HEK293 (cell line): ENCODE data around the gene PSTPIP1.

Experiments
- CTCF ChIP-seq: fragments of 450-650 bp; formaldehyde crosslinking; IDR thresholded peaks from 2 replicates; pipeline ENCODE4 v1.5.1; 2016; ENCODE audit warnings: missing biosample characterization, missing genetic modification characterization
- HOXA7 ChIP-seq: sonication (generic); formaldehyde crosslinking; IDR thresholded peaks from 2 replicates; pipeline ENCODE4 v1.8.1; 2022; ENCODE audit warnings: missing genetic modification reagents, borderline replicate concordance
- REST ChIP-seq: fragments of 450-650 bp; formaldehyde crosslinking; IDR thresholded peaks from 2 replicates; pipeline ENCODE4 v1.5.1; 2016; ENCODE audit warnings: missing biosample characterization, missing genetic modification characterization
- ZFP41 ChIP-seq: fragments of 450-650 bp; formaldehyde crosslinking; IDR thresholded peaks from 2 replicates; pipeline ENCODE4 v1.5.1; 2016; ENCODE audit warnings: missing biosample characterization, missing genetic modification characterization, borderline replicate concordance
- ZNF174 ChIP-seq: fragments of 450-650 bp; formaldehyde crosslinking; IDR thresholded peaks from 2 replicates; pipeline ENCODE4 v1.5.0; 2017; ENCODE audit warnings: missing biosample characterization, mild to moderate bottlenecking, missing genetic modification characterization
- ZNF423 ChIP-seq: fragments of 450-650 bp; formaldehyde crosslinking; IDR thresholded peaks from 2 replicates; pipeline ENCODE4 v1.5.1; 2016; ENCODE audit warnings: missing biosample characterization, missing genetic modification characterization
- ZNF660 ChIP-seq: fragments of 450-650 bp; IDR thresholded peaks from 2 replicates; pipeline ENCODE4 v1.5.1; 2018; ENCODE audit warnings: missing biosample characterization, mild to moderate bottlenecking, missing genetic modification characterization
- ZSCAN18 ChIP-seq: fragments of 450-650 bp; formaldehyde crosslinking; IDR thresholded peaks from 2 replicates; pipeline ENCODE4 v1.5.1; 2016; ENCODE audit warnings: missing biosample characterization, missing genetic modification characterization

- TF ChIP-seq ZFP41 (tag by site-specific recombination) (no peak), CTCF (tag by site-specific recombination) (no peak), ZNF660 (tag by site-specific recombination) (no peak), HOXA7 (CRISPR knock-in tag) (no peak), REST (tag by site-specific recombination) (no peak), ZNF174 (tag by site-specific recombination) (no peak), ZSCAN18 (no peak), ZNF423 (tag by site-specific recombination) (no peak)
These were observed 69.8 kb downstream of the PSTPIP1 start for GRCh38 chr15:77064539-77065308.
